Stimulated activated CD8-positive, alpha-beta memory T cell treated with anti-CD3 and anti-CD28 coated beads, Interleukin-15, amount 100 ng/mL, for 24 hours (primary cell): Measurements from ENCODE around the gene IKZF3.

Experiments
- DNase-seq: peaks from one replicate; pipeline ENCODE4 v3.0.0-alpha.2; 2020; ENCODE audit warnings: low read depth

Gene IKZF3

GRCh38 chr17:39814497-39814896 is 49.6 kb downstream of the IKZF3 start:
- DNase-seq = no peak

DNA sequence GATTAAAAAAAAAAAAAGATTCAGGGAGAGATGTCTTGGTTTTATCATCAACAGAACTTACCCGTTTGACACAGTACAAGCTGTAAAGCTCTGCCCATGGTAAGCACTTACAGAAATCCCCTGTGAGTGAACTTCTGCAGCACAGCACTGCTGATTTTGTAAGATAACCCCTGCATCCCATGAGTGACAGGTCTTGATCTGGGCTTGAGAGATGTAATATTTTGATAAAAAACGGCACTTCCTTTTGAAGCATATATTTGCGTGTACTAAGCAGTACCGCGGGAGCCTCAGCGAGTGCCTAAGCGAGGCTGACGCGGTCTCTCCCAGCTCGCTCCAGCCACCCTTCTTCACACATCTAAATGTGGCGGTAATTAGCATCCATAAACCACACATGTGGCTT is 50.5 kb downstream of the IKZF3 start:
- DNase-seq = no peak

DNA sequence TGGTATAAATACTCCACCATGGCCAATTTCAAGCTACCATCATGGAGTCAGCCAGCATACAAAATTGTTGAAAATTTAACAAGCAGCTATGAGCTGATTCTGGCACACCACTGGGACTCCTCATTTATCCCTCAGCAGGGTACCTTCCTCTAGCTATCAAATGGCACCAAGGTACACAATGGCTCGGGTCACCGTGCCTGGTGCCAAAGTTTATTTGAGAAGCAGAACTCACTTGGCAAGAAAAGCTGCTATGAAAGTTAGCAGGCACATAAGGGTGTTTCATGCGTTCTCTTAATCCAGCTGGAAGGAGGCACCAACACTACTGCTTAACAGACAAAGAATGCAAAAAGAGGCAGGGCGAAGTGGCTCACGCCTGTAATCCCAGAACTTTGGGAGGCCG is 51.6 kb downstream of the IKZF3 start:
- DNase-seq = no peak

GRCh38 chr17:39810939-39811728 is 53.0 kb downstream of the IKZF3 start:
- DNase-seq = no peak

GRCh38 chr17:39809221-39809620 is 54.9 kb downstream of the IKZF3 start:
- DNase-seq = no peak

DNA sequence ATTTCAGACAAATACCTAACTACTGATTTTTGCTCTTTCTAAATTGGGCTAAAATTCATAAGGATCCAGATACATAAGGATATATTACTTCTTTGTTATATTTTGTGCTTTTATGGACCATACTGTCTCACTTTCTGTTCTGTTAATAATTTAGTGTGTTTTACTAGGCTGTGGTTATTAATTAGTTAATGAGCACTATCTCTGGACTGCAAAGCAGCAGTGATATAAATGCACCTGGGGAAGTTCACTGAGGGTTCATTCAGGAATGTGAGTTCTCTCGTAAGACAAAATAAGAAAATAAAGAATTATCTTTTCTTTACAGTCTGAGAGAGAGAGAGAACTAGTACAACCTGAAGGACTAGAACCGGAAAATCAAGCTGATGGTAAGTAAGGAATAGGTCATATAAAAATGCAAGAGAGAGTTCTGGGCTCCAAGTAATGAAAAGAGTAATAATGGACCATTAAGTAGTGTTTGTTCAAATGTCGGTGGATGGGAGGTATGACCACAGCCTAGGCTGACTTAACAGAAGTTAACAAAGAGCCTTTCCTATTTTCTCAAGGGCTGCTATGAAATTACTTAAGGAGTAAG is 55.6 kb downstream of the IKZF3 start:
- no peak for DNase-seq

DNA sequence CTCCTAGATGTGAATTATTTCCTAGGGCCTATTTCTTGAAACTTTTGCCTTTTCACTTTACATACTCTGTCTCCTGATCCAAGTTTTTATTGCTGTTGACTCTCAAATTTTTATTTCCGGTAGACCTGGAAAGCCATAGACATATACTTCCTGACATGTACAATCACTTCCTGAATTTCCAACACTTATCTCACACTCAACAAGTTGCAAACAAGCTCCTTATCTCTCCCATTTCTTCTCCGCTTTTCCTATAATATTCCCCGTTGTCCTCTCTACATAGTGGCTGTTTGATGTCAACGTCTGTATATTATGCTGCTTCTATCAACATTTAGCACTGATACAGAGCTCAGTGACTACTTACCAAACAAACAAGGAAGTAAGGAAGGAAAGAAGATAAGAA is 59.3 kb downstream of the IKZF3 start:
- no peak for DNase-seq

GRCh38 chr17:39801055-39801454 is 63.1 kb downstream of the IKZF3 start:
- DNase-seq = no peak

- DNase-seq = no peak
These were observed 63.6 kb downstream of the IKZF3 start for GRCh38 chr17:39800540-39800939.

- no peak for DNase-seq
These were observed 64.7 kb downstream of the IKZF3 start for GRCh38 chr17:39799395-39799794.

GRCh38 chr17:39794249-39794970 is 69.7 kb downstream of the IKZF3 start:
- no peak for DNase-seq

DNA sequence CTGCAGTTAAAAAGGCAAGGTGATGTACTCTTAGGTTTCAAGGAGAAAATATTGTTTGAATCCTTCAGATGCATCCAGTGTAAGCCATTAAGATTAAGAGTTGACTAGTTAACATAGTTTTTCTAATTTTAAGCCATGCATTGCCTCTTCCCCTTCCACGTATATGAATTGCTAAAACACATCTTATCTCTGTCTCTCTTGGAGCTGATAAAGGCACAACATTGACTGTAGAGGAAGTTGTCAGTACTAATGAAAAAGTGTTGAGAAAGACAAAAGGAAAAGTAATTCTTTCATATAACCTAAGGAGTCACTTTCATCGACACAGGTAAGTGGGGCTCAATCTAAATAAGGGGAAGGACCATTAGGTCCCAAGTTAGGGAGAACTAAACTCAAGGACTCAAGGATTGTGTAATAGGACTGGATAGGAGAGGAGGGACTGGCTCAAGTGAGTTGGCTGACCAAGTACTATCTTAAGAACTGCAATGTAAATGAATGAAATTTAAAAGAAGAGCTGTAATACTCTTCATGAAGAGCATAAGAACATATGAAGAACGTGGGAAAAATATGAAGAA is 70.7 kb downstream of the IKZF3 start:
- no peak for DNase-seq

DNA sequence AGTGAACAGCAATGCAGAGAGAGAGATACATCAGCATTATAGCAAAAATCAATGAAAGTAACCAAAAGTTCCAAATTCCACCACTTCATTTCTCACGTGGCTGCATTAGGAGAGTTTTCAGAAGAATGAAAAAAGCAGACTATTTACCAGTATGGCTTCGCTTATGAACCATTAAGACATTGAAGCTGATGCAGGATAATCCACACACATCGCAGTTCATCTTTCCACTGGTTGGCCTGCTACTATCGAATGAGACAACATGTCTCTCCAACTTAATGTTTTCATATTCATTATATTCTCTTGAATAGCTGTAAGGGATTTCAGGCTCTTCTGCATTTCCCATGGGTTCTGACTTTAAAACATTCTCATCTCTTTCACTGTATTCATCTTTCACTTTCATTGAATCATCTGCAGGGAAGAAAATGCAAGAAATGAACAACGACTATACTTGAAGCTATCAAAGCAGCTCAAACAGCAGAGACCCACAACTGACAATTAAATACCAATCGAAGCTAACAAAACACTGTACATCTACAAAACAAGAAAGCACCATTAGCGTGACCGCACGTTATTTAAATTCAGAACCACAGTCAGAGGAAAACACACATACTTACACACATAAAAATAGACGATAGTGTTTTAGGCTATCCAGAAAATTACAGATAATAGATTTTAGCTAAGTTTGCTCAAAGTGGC is 71.4 kb downstream of the IKZF3 start:
- no peak for DNase-seq

DNA sequence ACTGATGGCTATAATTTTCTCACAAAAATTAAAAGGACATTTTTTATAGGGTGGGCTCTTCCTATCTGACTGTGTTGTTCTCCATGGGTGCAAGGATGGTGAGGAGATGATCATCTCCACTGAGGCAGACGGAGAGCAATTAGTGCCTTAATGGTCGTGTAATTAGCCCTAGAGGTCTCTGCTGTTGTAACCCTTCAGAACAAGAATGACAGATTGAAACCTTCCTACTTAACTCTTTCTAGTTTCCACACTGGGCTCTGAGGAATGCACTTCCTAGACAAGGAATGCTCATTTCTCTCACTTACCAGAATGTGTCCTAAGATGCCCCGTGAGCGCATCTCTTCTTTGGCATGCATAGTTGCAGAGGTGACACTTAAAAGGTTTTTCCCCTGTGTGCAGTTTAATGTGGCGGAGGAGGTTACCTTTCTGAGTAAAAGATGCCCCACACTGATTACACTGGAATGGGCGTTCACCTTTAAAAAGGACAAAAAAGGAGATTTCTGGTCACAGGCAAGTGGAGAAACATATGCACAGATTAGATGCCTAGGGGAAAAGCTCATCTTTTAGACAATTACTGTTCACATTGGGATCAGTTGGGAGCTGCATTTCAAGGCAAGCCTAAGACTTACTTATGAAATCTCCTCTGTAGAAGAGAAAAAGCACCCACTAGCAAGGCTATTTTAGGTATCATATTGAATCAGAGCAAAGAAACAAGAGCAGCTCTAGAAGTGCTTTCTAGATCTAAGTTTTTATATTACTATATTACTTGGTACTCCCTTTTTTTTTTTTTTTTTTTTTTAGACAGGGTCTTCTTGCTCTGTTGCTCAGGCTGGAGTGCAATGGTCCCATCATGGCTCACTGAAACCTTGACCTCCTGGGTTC is 72.8 kb downstream of the IKZF3 start:
- DNase-seq = no peak

DNA sequence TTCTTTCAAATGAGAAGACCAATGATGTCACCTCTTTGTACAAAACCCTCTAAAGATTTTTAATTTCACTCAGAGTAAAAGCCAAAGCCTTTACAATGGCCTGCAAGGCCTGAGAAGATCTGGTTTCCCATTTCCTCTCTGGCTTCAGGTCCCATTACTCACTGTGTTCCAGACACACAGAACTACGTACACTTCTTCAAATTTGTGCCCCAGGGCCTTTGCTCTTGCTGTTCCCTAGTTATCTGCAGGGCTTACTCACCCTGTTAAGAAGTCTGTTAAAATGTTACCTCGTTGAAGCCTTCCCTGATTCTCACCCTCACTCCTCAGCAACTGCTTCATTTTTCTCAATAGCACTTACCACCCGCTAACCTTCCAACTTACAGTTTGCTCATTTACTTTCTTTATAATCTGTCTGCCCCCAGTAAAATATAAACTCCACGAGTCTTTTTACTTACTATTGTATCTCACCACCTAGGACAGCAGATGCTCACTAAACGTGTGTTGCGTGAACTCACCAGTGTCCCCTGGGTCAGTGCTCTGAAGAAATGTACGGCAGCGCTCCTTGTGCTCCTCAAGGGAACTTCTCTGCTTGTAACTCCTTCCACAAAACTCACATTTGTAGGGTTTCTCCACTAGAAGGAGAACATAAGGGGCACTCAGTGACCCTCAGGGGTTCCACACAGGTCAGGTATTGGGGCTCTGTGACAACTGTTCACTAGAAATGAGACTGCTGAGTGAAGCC is 76.2 kb downstream of the IKZF3 start:
- DNase-seq = no peak

GRCh38 chr17:39787041-39787440 is 77.1 kb downstream of the IKZF3 start:
- no peak for DNase-seq

DNA sequence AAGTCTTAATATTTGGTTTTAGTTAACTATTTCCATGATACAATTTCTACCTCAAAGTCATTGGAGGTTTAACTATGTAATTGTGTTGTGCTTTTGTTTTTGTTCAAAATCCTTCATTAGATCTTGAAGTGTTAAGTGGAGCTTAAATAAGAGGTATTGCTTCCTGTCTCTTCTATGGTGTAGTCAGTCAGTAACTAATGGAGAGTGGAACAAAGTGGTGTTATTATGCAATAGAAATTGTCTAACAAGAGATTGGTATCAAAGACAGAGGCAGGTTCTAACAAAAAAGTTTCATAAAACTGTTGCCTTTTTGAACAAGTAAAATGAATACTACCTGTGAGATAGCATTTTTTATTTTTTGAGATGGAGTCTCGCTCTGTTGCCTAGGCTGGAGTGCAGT is 81.1 kb downstream of the IKZF3 start:
- DNase-seq = no peak

DNA sequence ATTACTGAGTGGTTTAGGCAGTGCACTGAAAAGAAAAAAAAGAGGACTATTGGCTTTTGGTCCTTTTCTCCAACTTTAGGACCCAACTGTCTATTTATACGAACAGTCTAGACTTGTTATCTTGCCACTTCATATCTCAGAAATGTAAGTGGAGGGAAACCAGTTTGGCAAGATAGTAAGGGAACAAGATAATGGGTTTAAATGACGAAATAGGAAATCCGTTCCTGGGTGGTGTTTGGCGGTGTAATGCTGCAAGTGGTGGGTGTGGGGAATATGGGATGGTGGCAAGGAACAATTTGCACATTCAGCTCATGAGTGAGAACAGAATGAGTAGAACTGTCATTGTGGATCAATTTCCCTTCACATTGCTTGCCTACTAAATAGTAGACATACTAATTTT is 81.6 kb downstream of the IKZF3 start:
- DNase-seq = no peak

DNA sequence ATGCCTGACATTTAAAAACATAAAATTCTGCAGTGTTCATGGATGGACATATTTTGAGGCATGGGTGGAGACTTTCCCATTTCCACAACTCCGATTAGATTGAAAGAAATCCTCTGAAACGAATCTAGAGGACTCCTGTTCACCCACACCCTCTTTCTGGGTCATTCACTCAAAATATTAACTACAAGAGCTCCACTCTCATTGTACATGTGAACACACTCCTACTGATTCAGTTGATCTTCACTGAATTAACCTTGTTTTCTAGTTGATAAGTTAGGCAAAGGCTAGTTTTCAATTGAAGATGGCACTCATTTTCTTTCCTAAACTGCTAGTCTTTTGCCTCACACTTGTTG is 82.3 kb downstream of the IKZF3 start:
- DNase-seq = no peak

GRCh38 chr17:39781031-39781860 is 82.9 kb downstream of the IKZF3 start:
- DNase-seq = no peak
